WERI-Rb-1 (cell line): ENCODE results near the gene DOCK10.

Experiments used
- DNase-seq: peaks from one replicate; pipeline ENCODE4 v3.0.0-alpha.2; 2020
- H3K27ac ChIP-seq: fragments of 250-450 bp; sonication (Bioruptor Pico); 2 replicates; pipeline ENCODE4 v1.5.1; 2020; ENCODE audit warnings: mild to moderate bottlenecking, moderate library complexity
- H3K27me3 ChIP-seq: fragments of 250-450 bp; sonication (Bioruptor Pico); 2 replicates; pipeline ENCODE4 v1.5.1; 2021; ENCODE audit warnings: mild to moderate bottlenecking, low read depth, moderate library complexity; ENCODE audit not compliant: insufficient read depth, severe bottlenecking
- H3K36me3 ChIP-seq: fragments of 250-450 bp; sonication (Bioruptor Pico); 2 replicates; pipeline ENCODE4 v1.5.1; 2020; ENCODE audit warnings: mild to moderate bottlenecking, moderate library complexity
- H3K4me3 ChIP-seq: 2 replicates; pipeline ENCODE4 v1.5.1; 2011; ENCODE audit warnings: low read depth, mild to moderate bottlenecking, control low read depth, low read length
- H3K9me3 ChIP-seq: fragments of 250-450 bp; sonication (Bioruptor Pico); 2 replicates; pipeline ENCODE4 v1.5.1; 2021; ENCODE audit warnings: mild to moderate bottlenecking, moderate library complexity; ENCODE audit not compliant: severe bottlenecking
- CTCF ChIP-seq: IDR thresholded peaks from 2 replicates; pipeline ENCODE4 v1.5.1; 2011; ENCODE audit warnings: low read depth, mild to moderate bottlenecking, control low read depth, inconsistent platforms, low read length

DOCK10 gene

GRCh38 chr2:224887141-224887540 is 155.1 kb downstream of the DOCK10 start:
- no peak overlapping the region for H3K27ac ChIP-seq
- H3K36me3 ChIP-seq, result no peaks in the 10 kb centered on the region
- DNase-seq, result no peak
- no peaks in the 10 kb centered on the region for H3K27me3 ChIP-seq
- H3K4me3 ChIP-seq, result no peak overlapping the region
- no peaks in the 10 kb centered on the region for H3K9me3 ChIP-seq
- TF ChIP-seq CTCF, result no peak

- no peak for TF ChIP-seq CTCF
- Histone ChIP-seq H3K4me3 (no peak overlapping the region), H3K9me3 (no peaks in the 10 kb centered on the region), H3K36me3 (no peaks in the 10 kb centered on the region), H3K27me3 (no peaks in the 10 kb centered on the region), H3K27ac (no peak overlapping the region)
- no peak for DNase-seq
Measured at GRCh38 chr2:224885836-224886547, 156.3 kb downstream of the DOCK10 start.

GRCh38 chr2:224885291-224885690 is 157.0 kb downstream of the DOCK10 start:
- no peak for TF ChIP-seq CTCF
- no peaks in the 10 kb centered on the region for H3K36me3 ChIP-seq
- H3K9me3 ChIP-seq, result no peaks in the 10 kb centered on the region
- H3K27ac ChIP-seq, result no peak overlapping the region
- no peak for DNase-seq
- no peak overlapping the region for H3K4me3 ChIP-seq
- no peaks in the 10 kb centered on the region for H3K27me3 ChIP-seq

- no peak for DNase-seq
- no peaks in the 10 kb centered on the region for H3K9me3 ChIP-seq
- no peaks in the 10 kb centered on the region for H3K36me3 ChIP-seq
- no peak overlapping the region for H3K27ac ChIP-seq
- no peak for TF ChIP-seq CTCF
- H3K27me3 ChIP-seq, result no peaks in the 10 kb centered on the region
- H3K4me3 ChIP-seq, result no peak overlapping the region
Measured at GRCh38 chr2:224884188-224884587, 158.1 kb downstream of the DOCK10 start.

- H3K27ac ChIP-seq, result no peak overlapping the region
- DNase-seq, result no peak
- no peaks in the 10 kb centered on the region for H3K27me3 ChIP-seq
- no peaks in the 10 kb centered on the region for H3K9me3 ChIP-seq
- no peak overlapping the region for H3K4me3 ChIP-seq
- no peaks in the 10 kb centered on the region for H3K36me3 ChIP-seq
- TF ChIP-seq CTCF, result no peak
Measured at GRCh38 chr2:224883700-224884099, 158.6 kb downstream of the DOCK10 start.

GRCh38 chr2:224883172-224883516 is 159.1 kb downstream of the DOCK10 start:
- H3K9me3 ChIP-seq, result no peaks in the 10 kb centered on the region
- H3K27ac ChIP-seq, result no peak overlapping the region
- no peak for DNase-seq
- no peaks in the 10 kb centered on the region for H3K36me3 ChIP-seq
- no peaks in the 10 kb centered on the region for H3K27me3 ChIP-seq
- no peak for TF ChIP-seq CTCF
- H3K4me3 ChIP-seq, result no peak overlapping the region
